OCI-LY3 (cell line): Measurements from ENCODE around the gene GRM4.

Experiments used
- H2AFZ ChIP-seq: fragments of 200-600, 300-600 bp; shearing (Covaris generic); 2 replicates; pipeline ENCODE4 v1.6.0; 2014; ENCODE audit warnings: antibody characterized with exemption, low read depth, low read length
- H3K27ac ChIP-seq: fragments of 200-600, 300-600 bp; sonication (generic); 2 replicates; pipeline ENCODE4 v1.5.1; 2014; ENCODE audit warnings: mild to moderate bottlenecking, low read length, moderate library complexity, mixed read lengths
- H3K27me3 ChIP-seq: fragments of 200-600, 300-600 bp; sonication (generic); 2 replicates; pipeline ENCODE4 v1.6.1; 2014; ENCODE audit warnings: low read depth, low read length, mixed read lengths
- H3K36me3 ChIP-seq: fragments of 200-600, 300-600 bp; sonication (generic); replicated peaks from 2 replicates; pipeline ENCODE3; 2014; ENCODE audit warnings: low read depth, low read length, mixed read lengths
- H3K4me1 ChIP-seq: fragments of 300-600, 200-600 bp; sonication (generic); 2 replicates; pipeline ENCODE4 v1.6.1; 2014; ENCODE audit warnings: low read length, mixed read lengths
- H3K4me2 ChIP-seq: fragments of 200-600, 300-600 bp; sonication (generic); 2 replicates; pipeline ENCODE4 v1.6.1; 2014; ENCODE audit warnings: low read length, mixed read lengths
- H3K4me3 ChIP-seq: fragments of 300-600, 200-600 bp; sonication (generic); 2 replicates; pipeline ENCODE4 v1.5.1; 2014; ENCODE audit warnings: antibody characterized with exemption, mild to moderate bottlenecking, low read length, moderate library complexity
- H3K79me2 ChIP-seq: fragments of 300-600, 200-600 bp; shearing (Covaris generic); 2 replicates; pipeline ENCODE4 v1.6.1; 2014; ENCODE audit warnings: mild to moderate bottlenecking, low read length, mixed read lengths
- H3K9ac ChIP-seq: fragments of 300-600, 200-600 bp; shearing (Covaris generic); 2 replicates; pipeline ENCODE4 v1.6.0; 2014; ENCODE audit warnings: mild to moderate bottlenecking, low read length, moderate library complexity
- H3K9me3 ChIP-seq: fragments of 200-600, 300-600 bp; shearing (Covaris generic); 2 replicates; pipeline ENCODE4 v1.6.1; 2014; ENCODE audit warnings: low read length, mixed read lengths; ENCODE audit not compliant: insufficient read depth
- H4K20me1 ChIP-seq: fragments of 200-600, 300-600 bp; sonication (generic); 2 replicates; pipeline ENCODE4 v1.6.1; 2016; ENCODE audit warnings: low read length, mixed read lengths; ENCODE audit not compliant: insufficient read depth
- CTCF ChIP-seq: fragments of 200-600, 300-600 bp; sonication (generic); IDR thresholded peaks from 2 replicates; pipeline ENCODE4 v1.5.1; 2014; ENCODE audit warnings: antibody characterized with exemption, low read length, low read depth
- EZH2phosphoT487 ChIP-seq: fragments of 200-600 bp; shearing (Covaris generic); IDR thresholded peaks from 2 replicates; pipeline ENCODE4 v1.6.1; 2018; ENCODE audit warnings: antibody characterized with exemption, mixed run types, low read depth

GRM4 gene

GRCh38 chr6:34052918-34053608 lies 92.8 kb downstream of the GRM4 start:
- Histone ChIP-seq H3K4me3 (no peak overlapping the region), H3K9ac (no peak overlapping the region), H3K4me2 (no peak overlapping the region), H3K79me2 (no peaks in the 10 kb centered on the region), H2AFZ (no peak overlapping the region), H3K27me3 (no peaks in the 10 kb centered on the region), H3K4me1 (peaks cover 7% of the 10 kb centered on the region), H3K27ac (no peak overlapping the region), H3K9me3 (no peaks in the 10 kb centered on the region), H3K36me3 (no peaks in the 10 kb centered on the region), H4K20me1 (no peaks in the 10 kb centered on the region)
- no peak for TF ChIP-seq CTCF
- TF ChIP-seq EZH2phosphoT487, result no peak

- Histone ChIP-seq H3K4me2 (no peak overlapping the region), H3K4me1 (peaks cover 7% of the 10 kb centered on the region), H3K9me3 (no peaks in the 10 kb centered on the region), H3K79me2 (no peaks in the 10 kb centered on the region), H3K27ac (no peak overlapping the region), H4K20me1 (no peaks in the 10 kb centered on the region), H3K27me3 (no peaks in the 10 kb centered on the region), H3K36me3 (no peaks in the 10 kb centered on the region), H2AFZ (no peak overlapping the region), H3K4me3 (no peak overlapping the region), H3K9ac (no peak overlapping the region)
- no peak for TF ChIP-seq CTCF
- TF ChIP-seq EZH2phosphoT487, result no peak
Observed at GRCh38 chr6:34052071-34052825, 93.6 kb downstream of the GRM4 start.

- Histone ChIP-seq H4K20me1 (no peaks in the 10 kb centered on the region), H3K4me2 (no peak overlapping the region), H3K9me3 (no peaks in the 10 kb centered on the region), H3K27ac (no peak overlapping the region), H3K4me1 (peaks cover 7% of the 10 kb centered on the region), H3K36me3 (no peaks in the 10 kb centered on the region), H3K27me3 (no peaks in the 10 kb centered on the region), H2AFZ (no peak overlapping the region), H3K4me3 (no peak overlapping the region), H3K79me2 (no peaks in the 10 kb centered on the region), H3K9ac (no peak overlapping the region)
- TF ChIP-seq CTCF, result no peak
- no peak for TF ChIP-seq EZH2phosphoT487
Observed at GRCh38 chr6:34051331-34051919, 94.5 kb downstream of the GRM4 start.

- no peak overlapping the region for H3K4me2 ChIP-seq
- no peaks in the 10 kb centered on the region for H3K27me3 ChIP-seq
Observed at GRCh38 chr6:34050691-34051090, 95.2 kb downstream of the GRM4 start.

More at GRCh38 chr6:34050691-34051090, 95.2 kb downstream of the GRM4 start:
- H2AFZ ChIP-seq, result no peak overlapping the region
- H3K9ac ChIP-seq, result no peak overlapping the region
- no peak overlapping the region for H3K27ac ChIP-seq
- H4K20me1 ChIP-seq, result no peaks in the 10 kb centered on the region
- peaks cover 3% of the 10 kb centered on the region for H3K4me1 ChIP-seq
- H3K79me2 ChIP-seq, result no peaks in the 10 kb centered on the region
- H3K36me3 ChIP-seq, result no peaks in the 10 kb centered on the region
- no peaks in the 10 kb centered on the region for H3K9me3 ChIP-seq
- no peak overlapping the region for H3K4me3 ChIP-seq
- no peak for TF ChIP-seq CTCF
